PC-9 (cell line): Measurements from ENCODE around the gene TXLNB.

Experiments used
- CTCF ChIP-seq: fragments of 200-600 bp; sonication (generic); conservative IDR thresholded peaks from 2 replicates; pipeline ENCODE4 v1.6.1; 2017; ENCODE audit warnings: mixed run types, antibody characterized with exemption, mild to moderate bottlenecking, moderate library complexity
- EZH2 ChIP-seq: fragments of 200-600 bp; sonication (generic); IDR thresholded peaks from 2 replicates; pipeline ENCODE4 v1.8.0; 2017; ENCODE audit warnings: antibody characterized with exemption, low read depth

GRCh38 chr6:139306291-139306981, 14.6 kb upstream of the TXLNB start:
- no peak for TF ChIP-seq CTCF
- no peak for TF ChIP-seq EZH2
